Endothelial cell of umbilical vein (primary cell): Measurements from ENCODE around the gene TSPAN5.

ENCODE experiments used
- CTCF ChIP-seq, 2 donors: IDR thresholded peaks; 1 replicate in 1 of 2; 2 replicates in 1 of 2; pipeline ENCODE4 v1.5.1; 2011; ENCODE audit warnings: low read length in 2 of 2, mild to moderate bottlenecking in 2 of 2, moderate library complexity in 2 of 2, control low read depth in 1 of 2, inconsistent platforms in 1 of 2, low read depth in 1 of 2; ENCODE audit not compliant: insufficient read depth in 1 of 2; ENCODE audit errors: extremely low read depth in 1 of 2
- EZH2 ChIP-seq: IDR thresholded peaks from 2 replicates; pipeline ENCODE4 v1.6.1; 2012; ENCODE audit warnings: borderline replicate concordance, low read depth, mild to moderate bottlenecking, moderate library complexity, low read length, inconsistent platforms; ENCODE audit not compliant: severe bottlenecking
- MAX ChIP-seq: IDR thresholded peaks from 2 replicates; pipeline ENCODE4 v1.6.1; 2011; ENCODE audit not compliant: insufficient read depth, insufficient read length
- POLR2A ChIP-seq: IDR thresholded peaks from 2 replicates; pipeline ENCODE4 v1.6.1; 2012; ENCODE audit warnings: low read depth, mild to moderate bottlenecking, control low read depth, low read length
- POLR2AphosphoS5 ChIP-seq: IDR thresholded peaks from 2 replicates; pipeline ENCODE4 v1.6.1; 2012; ENCODE audit warnings: low read depth, mild to moderate bottlenecking, control low read depth, low read length, moderate library complexity; ENCODE audit not compliant: insufficient read depth

- TF ChIP-seq CTCF (IDR thresholded peaks at IDR 0.05; ENCODE audit: extremely low read depth in 1 of 2, insufficient read depth in 1 of 2, low read depth in 1 of 2, low read length in 2 of 2) (no peak), POLR2A (no peak), EZH2 (no peak), POLR2AphosphoS5 (no peak), MAX (no peak)
Observed at GRCh38 chr4:98536631-98537030, 121.8 kb downstream of the TSPAN5 start.
